Liver (tissue), 3 donors: ENCODE measurements around the gene EPB41L4A.

ENCODE experiments used
- JUND ChIP-seq, 2 donors: IDR thresholded peaks; 2 replicates each; pipeline ENCODE4 v1.6.1; 2016; ENCODE audit warnings: antibody characterized with exemption in 2 of 2
- YY1 ChIP-seq: IDR thresholded peaks from 2 replicates; pipeline ENCODE4 v1.6.1; 2016; ENCODE audit warnings: antibody characterized with exemption, mild to moderate bottlenecking
- TF ChIP-seq, protein P1 (sequence below): fragments of 150-350 bp; IDR thresholded peaks from 2 replicates; pipeline ENCODE4 v1.5.1; 2017; ENCODE audit warnings: improper control_type of control experiment, low read depth, low read length; ENCODE audit not compliant: missing input control
- TF ChIP-seq, protein P2 (sequence below): IDR thresholded peaks from 2 replicates; pipeline ENCODE4 v1.6.1; 2016; ENCODE audit warnings: antibody characterized with exemption, mild to moderate bottlenecking
- donor health status: healthy.
- donor health status: healthy.

DNA sequence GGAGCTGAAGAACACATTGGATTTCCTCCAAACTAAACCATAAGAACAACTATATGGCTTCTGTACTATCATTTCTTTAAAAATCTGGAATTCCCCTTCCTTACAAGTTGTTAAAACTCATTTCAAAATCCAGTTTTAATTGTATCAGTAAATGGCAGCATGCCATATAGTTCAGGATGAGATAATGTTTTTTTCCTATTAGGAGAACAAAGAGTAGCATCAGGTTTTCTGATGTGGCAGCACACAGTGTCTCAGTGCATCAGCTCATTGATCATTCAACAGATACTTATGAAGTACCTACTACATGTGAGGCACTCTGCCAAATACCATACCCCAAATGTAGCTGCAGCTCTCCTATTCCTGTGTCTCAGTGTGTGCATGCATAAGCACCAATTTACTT lies 161.1 kb downstream of the EPB41L4A start:
- TF ChIP-seq, protein P1, sequence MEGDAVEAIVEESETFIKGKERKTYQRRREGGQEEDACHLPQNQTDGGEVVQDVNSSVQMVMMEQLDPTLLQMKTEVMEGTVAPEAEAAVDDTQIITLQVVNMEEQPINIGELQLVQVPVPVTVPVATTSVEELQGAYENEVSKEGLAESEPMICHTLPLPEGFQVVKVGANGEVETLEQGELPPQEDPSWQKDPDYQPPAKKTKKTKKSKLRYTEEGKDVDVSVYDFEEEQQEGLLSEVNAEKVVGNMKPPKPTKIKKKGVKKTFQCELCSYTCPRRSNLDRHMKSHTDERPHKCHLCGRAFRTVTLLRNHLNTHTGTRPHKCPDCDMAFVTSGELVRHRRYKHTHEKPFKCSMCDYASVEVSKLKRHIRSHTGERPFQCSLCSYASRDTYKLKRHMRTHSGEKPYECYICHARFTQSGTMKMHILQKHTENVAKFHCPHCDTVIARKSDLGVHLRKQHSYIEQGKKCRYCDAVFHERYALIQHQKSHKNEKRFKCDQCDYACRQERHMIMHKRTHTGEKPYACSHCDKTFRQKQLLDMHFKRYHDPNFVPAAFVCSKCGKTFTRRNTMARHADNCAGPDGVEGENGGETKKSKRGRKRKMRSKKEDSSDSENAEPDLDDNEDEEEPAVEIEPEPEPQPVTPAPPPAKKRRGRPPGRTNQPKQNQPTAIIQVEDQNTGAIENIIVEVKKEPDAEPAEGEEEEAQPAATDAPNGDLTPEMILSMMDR: no peak
- TF ChIP-seq JUND (IDR thresholded peaks at IDR 0.05) (no peak), YY1 (no peak)
- TF ChIP-seq, protein P2, sequence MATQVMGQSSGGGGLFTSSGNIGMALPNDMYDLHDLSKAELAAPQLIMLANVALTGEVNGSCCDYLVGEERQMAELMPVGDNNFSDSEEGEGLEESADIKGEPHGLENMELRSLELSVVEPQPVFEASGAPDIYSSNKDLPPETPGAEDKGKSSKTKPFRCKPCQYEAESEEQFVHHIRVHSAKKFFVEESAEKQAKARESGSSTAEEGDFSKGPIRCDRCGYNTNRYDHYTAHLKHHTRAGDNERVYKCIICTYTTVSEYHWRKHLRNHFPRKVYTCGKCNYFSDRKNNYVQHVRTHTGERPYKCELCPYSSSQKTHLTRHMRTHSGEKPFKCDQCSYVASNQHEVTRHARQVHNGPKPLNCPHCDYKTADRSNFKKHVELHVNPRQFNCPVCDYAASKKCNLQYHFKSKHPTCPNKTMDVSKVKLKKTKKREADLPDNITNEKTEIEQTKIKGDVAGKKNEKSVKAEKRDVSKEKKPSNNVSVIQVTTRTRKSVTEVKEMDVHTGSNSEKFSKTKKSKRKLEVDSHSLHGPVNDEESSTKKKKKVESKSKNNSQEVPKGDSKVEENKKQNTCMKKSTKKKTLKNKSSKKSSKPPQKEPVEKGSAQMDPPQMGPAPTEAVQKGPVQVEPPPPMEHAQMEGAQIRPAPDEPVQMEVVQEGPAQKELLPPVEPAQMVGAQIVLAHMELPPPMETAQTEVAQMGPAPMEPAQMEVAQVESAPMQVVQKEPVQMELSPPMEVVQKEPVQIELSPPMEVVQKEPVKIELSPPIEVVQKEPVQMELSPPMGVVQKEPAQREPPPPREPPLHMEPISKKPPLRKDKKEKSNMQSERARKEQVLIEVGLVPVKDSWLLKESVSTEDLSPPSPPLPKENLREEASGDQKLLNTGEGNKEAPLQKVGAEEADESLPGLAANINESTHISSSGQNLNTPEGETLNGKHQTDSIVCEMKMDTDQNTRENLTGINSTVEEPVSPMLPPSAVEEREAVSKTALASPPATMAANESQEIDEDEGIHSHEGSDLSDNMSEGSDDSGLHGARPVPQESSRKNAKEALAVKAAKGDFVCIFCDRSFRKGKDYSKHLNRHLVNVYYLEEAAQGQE: no peak
